ENCODE data around the gene DNASE1L2.

Gene DNASE1L2

DNA sequence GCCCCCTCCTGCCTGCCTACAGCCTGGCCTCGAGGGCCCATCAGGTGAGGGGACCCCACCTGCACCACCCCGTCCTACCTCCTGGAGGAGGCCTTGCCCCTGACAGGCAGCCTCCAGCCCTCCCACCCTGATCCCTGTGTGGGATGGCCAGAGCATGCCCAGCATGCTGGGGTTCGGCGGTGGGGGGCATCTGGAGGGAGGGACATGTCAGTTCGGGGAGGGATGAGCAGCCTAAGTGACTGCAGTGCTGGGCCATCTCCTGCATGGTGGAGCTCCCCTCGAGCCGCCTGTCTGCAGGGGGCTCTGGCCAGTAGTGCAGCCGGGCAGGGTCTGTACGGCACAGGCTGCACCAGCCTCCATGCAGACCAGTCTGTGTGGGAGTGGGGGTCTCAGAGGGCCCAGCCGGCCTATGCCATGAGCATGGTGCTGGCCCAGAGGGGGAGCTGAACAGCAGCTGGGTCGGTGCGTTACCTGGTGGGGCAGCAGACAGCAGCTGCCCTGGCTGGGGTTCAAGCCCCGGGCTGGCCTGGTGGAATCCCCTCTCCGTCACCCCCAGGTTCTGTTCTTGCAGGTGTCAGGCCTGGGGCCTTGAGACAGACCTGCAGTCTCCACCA lies 35.7 kb downstream of the DNASE1L2 start:
- no peak for DNase-seq

DNA sequence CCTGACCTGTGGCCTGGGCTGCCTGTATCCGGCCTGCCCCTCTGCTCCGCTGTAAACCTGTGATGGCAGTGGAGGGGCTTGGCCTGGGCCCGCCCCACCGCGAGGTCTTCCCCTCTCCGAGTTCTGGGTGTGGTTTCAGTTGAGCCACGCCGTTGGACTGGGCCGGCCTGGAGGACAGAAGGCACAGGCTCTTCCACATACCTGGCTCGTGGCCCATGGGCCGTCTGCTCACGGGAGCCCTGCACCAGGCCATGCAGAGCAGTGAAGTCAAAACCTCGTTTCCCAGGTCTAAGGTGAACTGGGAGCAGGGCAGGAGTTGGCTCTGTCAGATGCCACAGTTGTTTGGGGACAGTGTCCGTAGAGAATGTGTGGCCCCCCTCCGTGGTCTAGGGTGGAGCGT lies 37.2 kb downstream of the DNASE1L2 start:
- DNase-seq: no peak

DNA sequence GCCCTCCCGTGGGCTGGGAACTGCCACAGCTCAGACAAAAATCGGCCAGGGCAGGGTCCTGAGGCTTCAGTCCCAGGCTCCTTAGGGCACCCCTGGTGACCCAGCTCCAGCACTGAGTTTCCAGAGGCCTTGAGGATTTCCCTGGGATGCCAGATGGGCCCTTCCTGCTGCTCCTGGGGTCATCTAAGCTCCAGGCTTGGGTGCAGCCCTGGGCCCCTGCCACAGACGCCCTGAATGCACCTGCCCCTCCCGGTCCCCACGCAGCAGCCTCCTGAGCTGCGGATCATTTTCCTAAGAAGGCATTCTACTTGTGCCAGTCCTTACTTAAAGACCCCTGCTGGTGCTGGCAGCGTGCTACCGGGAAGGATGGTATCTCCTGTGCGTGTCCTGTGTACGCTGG lies 37.7 kb downstream of the DNASE1L2 start:
- no peak for DNase-seq

DNA sequence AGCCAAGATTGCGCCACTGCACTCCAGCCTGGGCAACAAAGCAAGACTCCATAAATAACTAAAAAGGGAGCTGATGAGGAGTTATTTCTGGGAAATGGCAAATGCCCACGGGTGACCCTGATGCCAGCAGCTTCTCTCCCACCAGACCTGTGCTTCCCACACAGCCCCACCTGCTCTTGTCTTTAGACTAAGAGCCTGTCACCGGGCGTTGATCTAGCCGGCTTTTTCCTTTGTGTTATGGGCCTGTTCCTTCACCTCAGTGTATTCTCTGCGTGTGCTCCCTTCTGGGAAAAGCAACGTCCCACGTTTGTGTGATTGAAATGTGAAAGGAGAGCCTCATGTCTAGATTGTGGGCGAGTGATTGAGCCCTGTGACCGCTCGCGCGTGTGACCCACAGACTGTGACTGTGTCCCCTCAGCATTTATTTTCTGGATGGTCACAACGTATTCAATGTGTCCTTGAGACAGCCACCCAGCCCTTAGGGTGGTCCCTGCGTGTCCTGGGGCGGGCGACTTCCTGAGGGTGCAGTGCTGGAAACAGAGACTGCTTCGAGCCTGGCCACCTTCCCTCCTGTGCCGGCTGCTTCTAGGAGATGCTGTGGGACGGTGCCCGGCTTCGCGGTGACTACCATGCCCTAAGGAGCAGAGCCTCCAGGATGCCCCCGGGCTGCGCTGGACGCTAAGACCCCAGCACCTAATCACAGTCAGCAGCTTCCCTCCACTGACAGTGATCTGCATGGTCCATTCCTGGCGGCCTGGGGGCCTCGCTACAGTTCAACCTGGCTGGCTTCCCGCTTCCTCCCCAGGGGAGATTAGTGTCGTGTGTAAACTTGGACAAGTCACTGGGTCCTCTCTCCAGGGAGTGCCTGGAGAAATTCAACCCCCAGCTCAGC lies 39.5 kb downstream of the DNASE1L2 start:
- no peak for DNase-seq

DNA sequence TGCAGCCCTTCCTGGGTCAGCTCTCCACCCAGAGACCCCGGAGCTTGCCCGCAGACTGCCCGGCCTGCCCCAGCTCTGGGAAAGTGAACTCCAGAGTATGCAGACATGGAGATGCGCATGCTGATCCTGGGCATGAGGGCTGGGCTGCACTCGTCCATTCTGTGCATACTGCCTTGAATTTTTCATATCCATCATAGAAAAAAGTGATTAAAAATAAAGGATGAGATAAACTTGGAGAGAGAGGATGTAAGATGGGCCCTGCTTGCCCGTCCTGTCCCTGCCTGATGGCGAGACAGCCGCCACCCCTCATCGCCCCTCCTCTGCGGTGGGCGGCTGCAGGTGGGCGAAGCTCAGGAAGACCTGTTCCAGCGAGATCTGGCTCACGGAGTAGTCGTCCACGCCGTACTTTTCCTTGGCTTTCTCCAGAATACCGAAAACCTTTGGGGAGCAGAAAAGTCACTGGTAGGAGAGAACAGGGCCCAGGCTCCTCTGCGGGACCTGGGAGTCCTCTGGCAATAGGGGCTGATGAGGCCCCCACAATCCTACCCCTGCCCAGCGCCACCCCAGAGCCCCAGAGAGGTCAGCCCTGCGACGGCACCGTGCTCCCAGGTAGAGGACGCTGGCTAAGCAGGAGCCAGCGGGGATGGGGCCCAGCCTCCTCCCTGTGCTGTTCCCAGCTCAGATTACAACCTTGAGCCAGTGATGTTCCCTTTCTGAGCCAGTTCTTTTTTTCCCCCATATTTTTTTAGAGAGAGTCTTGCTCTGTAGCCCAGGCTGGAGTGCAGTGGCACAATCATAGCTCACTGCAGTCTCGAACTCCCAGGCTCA lies 40.3 kb downstream of the DNASE1L2 start:
- DNase-seq: no peak

GRCh38 chr16:2277466-2278271 lies 41.4 kb downstream of the DNASE1L2 start:
- DNase-seq: no peak

- DNase-seq: no peak
These were observed 42.0 kb downstream of the DNASE1L2 start for GRCh38 chr16:2278272-2278608.

GRCh38 chr16:2278956-2279800 lies 42.9 kb downstream of the DNASE1L2 start:
- DNase-seq: no peak

DNA sequence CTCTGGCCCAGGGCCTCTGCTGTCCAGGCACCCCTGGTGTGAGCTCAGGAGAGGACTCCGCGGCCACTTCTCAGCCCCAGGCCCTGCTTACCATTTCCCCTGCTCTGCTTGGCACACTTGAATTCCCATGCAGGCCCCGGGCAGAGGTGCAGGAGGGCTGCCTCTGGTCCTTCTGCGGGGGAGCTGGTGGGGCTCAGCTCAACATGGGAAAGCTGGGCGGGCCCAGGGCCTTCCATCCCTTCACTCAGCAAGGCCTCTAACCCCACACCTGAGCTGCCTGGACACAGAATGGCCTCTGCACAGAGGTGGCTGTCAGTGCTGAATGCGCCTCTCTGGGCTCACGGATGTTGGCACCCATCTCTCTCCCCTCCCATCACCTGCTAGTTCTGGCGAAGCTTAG lies 44.2 kb downstream of the DNASE1L2 start:
- DNase-seq: no peak

DNA sequence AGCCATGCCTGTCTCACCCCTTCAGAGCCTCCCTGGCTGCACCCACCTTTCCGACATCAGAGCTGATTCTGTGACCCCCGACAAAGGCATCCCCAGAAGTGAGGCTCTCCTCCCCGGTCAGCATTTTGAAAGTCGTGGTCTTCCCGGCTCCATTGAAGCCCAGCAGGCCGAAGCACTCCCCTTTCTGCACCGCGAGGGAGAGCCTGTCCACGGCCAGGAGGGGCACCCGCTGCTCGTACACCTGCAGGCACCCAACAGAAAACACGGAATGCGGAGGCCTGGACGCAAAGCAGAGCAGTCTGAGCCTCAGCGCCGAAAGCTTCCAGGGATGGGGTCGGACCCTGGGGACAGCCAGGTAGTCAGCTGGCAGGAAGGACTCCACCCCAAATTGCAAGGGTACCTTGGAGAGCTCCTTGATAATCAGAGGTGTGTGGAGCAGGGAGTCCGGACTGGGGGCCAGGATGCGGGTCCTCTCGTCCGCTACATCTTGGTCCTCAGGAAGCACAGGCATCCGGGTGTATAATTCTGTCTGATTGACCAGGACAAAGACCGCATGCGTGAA lies 44.8 kb downstream of the DNASE1L2 start:
- no peak for DNase-seq

- no peak for DNase-seq
These were observed 46.0 kb downstream of the DNASE1L2 start for GRCh38 chr16:2282262-2282661.

- DNase-seq: no peak
These were observed 46.8 kb downstream of the DNASE1L2 start for GRCh38 chr16:2282866-2283555.

- DNase-seq: no peak
These were observed 47.9 kb downstream of the DNASE1L2 start for GRCh38 chr16:2284001-2284770.

GRCh38 chr16:2284797-2285576 lies 48.7 kb downstream of the DNASE1L2 start:
- DNase-seq: no peak

GRCh38 chr16:2285731-2286191 lies 49.5 kb downstream of the DNASE1L2 start:
- DNase-seq: no peak

GRCh38 chr16:2286550-2286949 lies 50.3 kb downstream of the DNASE1L2 start:
- no peak for DNase-seq

- DNase-seq: no peak
These were observed 51.8 kb downstream of the DNASE1L2 start for GRCh38 chr16:2287916-2288547.

Data from NCI-H510A (cell line).